GM18867 (cell line): ENCODE results near the gene FEN1.

Experiments
- ATAC-seq: cut with Tn5 transposase; IDR thresholded peaks from one replicate; pipeline ENCODE4 v1.9.1; 2021; ENCODE audit warnings: mild to moderate bottlenecking, moderate library complexity; ENCODE audit not compliant: unreplicated experiment

FEN1 gene

DNA sequence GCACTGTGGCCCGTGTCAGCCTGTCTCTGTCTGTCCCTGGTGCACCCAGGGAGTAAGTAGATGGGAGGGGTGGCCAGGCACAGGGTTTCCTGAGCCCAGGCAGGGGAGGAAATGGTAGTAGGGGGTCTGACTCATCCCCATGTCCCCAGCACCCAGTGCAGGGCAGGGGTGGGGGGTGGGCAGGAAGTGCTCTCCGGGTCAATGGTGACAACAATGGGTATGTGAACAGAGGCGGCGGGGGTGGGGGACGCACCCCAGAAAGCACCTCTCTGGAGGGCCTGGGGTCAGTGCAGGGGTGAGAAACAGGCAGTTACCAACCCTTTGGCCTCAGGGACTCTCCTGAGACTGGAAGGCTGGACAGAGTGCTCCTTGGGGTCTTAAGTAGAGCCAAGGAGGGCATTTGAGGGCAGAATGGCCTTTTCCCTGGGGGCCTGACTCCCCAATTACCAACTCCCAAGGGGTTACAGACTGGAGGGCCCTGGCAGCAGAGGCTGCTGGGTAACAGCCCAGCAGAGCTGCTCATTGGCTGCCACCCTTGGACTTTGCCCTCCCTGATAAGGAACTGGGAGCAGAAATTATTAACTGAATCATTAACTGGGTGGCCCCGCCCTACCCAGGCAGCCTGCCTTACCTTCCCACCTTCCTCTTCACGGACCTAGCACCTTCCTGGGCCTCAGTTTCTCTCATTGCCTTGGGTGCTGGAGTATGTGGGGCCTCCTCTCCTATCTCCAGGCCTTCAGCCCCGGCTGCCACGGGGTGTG is 36.1 kb upstream of the FEN1 start:
- no peak for ATAC-seq

DNA sequence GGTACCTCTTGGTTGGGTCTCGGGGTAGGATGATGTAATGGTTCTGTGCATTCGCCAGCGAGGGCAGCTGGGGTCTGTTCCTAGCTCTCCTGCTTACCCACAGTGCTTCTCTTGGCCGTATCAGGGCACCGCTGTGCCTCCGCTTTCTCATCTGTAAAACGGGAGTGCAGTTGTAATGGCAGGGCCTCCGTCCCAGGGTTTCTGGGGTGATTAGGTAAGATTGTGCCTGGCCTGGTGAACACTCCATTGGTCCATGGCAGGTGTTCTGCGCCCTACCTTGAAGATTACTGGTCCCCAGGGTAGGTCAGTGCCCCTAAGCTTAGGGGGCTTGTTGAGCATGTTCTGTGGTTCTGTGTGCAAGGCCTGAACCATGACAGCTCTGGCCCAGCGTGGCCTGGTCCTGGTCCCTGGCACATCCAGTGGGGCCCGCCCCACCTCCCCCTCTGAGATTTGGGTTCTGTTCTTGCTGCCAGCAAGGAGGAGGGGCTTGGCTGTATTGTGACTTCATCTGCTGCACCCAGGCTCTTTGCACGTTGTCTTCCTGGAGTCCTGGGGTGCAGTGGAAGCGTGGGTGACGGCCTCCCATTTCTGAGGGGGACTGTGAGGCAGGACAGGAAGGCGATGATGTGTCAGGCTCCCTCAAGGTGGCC is 35.4 kb upstream of the FEN1 start:
- no peak for ATAC-seq

DNA sequence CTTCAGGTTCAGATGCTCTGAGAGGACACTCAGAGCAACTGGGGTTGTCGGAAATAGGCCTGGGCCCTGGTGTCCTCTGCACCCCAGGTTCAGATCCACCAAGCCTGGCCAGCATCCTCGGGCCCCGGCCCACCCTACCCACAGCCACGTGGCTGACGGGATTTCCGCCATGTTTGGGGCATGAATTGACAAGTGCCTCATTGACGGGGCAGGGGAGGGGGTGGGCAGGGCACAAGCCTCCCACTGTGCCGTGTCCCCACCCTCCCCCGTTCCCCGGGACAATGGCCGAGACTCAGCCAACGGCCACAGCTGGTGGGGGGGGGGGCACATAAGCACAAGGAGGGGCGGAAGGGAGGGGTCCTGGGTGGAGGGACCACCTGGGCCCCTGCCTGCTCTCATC is 31.8 kb upstream of the FEN1 start:
- no peak for ATAC-seq

DNA sequence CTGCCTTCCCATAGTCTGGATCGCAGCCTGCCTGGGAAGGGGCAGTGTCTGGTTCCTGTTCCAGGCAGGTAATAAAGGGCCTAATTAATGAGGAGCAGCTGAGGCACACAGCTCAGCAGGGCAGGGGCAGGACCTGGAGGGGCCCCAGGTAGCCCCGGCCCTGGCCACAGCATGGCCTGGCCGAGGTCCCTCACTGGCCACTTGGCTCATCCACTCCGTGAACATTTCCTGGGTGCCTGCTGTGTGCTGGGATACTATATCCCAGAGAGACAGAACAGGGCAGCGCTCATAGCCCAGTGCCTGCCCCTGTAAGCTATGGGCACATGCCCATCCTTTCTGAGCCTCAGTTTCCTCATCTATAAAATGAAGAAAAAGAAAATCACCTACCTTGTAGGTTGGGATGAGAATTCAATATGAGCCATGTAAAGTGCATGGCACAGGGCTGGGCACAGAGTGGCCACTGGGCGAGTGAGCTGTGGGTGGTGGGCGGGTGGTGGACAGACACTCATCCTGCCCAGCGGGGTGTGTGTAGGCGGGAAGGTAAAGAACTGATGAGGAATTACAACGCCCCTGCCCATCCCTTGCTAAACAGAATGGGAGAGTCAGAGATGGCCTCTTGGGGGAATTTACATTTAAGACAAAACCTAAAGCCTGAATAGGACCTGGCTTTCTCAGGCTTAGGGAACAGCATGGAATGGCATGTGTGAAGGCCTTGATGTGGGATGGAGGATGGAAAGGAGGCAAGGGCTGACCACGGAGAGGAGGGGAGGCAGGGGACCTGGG is 31.1 kb upstream of the FEN1 start:
- ATAC-seq, result no peak

DNA sequence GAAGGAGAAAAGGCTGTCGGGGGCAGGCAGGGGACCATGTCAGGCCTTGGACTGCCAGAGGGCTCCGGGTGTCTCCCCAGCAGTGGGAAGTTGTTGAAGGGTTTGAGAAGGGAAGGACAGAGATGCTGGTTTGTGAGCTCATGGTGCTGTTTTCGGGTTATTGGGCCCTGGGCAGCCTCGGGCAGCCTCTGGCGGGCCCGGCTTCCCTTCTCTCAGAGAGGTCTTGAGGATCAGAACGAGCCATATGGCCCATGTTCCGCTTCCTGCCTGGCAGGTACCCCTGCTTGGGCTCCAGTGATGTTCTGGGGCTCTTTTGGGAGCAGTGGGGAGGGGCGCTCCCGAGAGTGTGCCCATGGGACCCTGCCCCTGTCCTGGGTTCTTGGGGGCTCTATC is 30.5 kb upstream of the FEN1 start:
- ATAC-seq, result no peak

DNA sequence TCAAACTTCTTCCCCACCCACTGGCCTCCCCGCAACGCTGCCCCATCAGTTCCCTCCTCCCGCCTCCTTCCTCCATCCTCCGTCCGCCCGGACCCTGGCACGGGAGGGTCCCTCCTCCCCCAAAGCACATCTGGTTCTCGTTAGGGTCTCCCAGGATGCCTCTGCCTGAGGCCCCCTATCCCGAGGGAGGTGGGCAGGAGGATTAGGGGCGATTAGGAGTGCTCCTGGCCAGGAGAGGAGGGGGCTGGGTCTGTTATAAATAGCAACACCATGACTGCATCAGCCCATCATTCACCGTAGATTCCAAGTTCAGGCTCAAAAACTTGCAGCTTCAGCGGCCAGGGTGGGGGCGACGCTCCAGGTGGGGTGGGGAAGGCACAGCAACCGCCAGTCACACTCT is 29.9 kb upstream of the FEN1 start:
- no peak for ATAC-seq

DNA sequence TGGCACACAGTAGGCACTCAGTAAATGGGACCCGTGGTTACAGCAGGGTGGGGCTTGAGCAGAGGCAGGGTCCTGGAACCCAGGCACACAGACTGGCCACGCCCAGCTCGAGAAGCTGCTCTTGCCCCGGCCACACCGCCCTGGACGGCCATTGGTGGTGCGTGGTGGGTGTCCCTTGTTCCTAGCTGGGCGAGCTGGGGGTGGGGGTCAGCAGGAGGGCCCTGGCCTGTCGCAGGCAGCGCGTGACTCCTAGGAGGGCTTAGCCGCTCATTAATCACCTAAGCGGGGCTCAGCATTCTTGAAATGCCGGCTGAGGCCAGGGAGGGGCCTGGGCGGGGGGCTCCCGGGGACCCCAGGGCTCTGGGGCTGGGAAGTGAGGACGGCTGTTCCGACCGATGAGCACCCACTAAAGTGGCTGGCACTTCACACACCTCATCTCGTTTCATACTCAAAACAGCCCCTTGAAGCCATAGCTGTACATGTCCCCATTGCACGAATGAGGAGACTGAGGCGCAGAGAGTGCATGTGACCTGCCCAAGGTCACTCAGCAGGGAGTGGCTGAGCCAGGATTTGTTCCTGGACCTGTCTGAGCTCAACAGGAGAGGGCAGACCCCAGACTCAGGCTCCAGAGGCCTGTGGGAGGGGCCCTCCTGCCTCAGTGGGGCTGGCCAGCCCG is 28.6 kb upstream of the FEN1 start:
- ATAC-seq, result no peak

DNA sequence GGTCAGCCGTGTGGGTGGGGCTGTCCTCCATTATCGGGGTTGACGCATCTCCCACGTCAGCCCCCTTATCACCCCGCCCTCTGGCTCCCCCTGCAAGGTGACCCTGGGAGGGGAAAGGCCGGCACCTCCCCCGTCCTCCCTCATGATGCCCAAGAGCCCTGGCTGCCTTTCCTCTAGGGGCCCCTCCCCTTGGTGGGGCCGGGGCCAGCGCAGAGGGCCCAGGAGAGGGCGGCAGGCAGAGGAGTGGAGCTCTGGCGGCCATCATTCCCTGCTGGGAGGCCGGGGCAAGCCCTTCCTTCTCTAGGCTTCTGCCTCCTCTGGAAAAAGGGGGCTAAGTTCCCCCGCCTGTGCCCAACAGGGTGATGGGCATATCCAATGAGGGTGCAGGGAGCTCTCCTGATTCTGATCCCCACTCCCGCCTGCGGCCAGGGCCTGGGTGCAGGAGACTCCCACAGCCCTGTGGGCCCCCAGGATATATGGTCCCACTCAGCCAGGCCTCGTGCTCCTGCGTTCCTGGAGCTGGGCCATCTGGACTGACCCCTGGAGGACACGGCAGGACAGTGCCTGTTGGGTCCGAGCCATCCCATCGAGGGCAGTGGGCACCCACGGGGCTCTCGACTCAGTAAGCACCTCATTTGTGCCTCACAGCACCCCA is 28.0 kb upstream of the FEN1 start:
- no peak for ATAC-seq

DNA sequence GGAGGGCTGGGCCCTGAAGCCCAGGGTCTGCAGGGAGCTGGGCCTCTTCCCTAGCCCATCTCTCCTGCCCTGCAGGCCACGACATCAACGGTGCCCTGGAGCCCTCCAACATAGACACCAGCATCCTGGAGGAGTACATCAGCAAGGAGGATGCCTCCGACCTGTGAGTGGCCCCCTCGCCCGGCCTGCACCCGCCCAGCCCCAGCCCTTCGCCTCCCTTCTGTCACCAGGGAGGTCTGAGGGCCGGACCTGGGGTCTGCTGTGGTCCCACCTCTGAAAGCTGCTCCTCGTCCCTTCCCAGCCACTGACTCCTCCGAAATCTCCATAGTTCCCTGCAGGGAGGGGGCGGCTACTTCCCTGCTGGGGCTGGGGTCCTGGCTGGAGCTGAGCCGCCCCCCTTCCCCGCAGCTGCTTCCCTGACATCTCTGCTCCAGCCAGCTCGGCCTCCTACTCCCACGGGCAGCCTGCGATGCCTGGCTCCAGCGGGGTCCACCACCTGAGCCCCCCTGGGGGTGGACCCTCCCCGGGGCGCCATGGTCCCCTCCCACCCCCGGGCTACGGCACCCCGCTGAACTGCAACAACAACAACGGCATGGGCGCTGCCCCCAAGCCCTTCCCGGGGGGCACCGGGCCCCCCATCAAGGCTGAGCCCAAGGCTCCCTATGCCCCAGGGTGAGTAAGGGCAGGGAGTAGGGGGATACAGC is 27.0 kb upstream of the FEN1 start:
- ATAC-seq, result no peak

DNA sequence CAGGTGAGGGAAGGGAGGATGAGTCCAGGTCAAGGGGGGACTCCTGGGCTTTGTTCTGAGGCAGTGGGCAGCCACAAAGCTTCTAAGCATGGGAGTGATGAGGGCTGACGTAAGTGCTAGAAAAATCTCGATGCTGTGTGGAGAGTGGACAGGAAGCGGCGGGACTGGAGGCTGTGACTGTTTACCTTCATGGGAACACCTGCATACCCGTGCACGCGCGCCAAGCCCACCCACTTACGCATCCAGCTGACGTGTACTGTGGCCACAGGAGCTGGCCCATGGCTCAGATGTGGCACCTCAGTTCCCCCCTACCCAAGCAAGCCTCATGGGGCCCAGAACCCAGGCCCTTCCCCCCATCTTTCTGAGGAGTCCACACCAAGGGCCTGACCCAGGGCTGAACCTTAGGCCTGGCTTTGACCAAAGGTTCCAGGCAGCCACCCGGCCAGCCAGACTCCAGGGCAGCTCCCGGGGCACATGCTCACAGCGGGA is 26.3 kb upstream of the FEN1 start:
- ATAC-seq, result no peak

DNA sequence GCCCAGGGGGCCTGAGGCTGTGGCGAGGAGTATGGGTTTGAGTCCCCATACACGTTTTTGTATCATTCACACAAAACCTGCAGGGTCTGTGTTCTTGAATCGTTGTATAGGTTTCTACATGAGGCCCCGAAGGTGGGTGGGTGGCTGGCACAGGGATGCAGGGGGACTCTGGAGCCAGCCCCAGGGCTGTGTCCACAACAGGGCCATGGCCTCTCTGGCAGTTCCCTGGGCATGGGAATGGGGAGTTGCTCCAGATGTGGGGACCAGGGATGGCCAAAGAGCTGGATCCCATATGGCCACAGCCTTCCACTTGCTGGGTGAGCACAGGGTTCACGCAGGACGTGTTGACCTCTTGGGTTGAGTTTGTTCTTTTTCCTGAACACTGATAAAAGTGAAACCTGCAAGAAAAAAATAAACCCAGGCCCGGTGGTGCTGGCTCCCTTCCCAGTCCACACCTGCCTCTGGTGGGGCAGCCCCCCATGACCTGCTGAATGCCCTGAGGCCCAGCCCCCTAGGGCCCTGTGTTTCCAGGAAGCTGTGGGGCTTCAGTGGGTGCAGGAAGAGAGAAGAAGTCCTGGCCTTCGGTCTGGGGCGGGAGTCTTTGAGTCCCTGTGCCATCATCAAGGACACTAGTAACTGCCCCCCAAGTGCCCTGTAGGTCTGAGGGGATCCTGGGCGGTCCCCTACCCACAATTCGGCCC is 24.2 kb upstream of the FEN1 start:
- no peak for ATAC-seq

DNA sequence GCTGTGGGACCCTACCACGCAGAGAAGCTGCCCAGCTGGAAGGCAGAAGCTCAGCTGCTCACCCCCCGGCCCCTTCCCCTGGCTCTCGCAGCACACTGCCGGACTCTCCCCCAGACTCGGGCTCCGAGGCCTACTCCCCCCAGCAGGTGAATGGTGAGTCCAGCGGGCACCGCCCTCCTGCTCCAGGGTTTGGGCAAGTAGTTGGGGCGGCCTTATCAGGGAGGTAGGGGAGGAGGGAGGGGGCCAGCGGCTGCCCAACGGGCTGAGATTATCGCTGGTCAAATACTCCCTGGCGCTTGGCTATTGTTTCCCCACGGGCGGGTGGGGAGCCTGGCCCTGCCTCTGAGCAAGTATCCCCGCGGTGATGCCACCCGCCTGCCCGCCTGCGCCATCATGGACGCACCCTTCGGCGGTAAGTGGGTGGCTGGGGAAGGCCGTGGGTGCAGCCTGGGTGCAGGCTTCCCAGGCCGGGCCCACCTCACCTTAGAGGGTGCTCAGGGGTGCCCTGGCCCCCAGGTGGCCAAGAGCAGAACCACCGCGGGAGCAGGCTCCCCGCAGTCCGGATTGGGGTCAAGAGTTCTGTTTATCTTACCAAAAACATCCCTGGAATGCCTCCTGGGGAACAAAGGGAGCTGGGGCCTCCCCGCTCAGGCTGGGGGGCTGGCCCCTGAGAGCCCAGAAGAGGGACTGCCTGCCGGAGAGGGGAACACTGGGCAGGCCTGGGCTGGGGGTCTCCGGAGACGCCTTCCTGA is 23.4 kb upstream of the FEN1 start:
- no peak for ATAC-seq

DNA sequence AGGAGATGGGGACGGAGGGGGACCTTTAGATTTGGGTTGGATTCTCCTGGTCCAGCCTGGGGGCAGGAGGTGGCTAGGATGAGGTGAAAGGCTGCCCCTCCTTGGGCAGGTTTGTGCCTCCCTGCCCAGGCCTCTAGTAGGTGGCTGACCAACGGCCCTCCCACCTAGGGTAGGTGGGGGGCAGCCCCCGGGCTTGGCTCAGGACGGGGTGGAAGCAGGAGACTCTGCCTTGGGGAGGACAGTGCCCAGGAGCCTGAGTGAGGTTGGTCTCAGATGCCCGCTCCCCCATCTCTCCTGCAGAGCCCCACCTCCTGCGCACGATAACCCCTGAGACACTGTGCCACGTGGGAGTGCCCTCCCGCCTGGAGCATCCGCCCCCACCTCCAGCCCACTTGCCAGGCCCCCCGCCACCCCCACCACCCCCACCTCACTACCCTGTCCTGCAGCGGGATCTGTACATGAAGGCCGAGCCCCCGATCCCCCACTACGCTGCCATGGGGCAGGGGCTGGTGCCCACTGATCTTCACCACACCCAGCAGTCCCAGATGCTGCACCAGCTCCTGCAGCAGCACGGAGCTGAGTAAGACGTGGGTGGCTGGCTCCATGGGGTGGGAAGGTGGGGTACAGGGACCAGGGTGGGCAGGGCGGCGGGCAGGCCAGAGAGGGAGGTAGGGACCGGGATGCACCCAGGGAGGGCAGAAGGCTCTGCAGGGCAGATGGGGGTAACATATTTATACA is 22.6 kb upstream of the FEN1 start:
- no peak for ATAC-seq

DNA sequence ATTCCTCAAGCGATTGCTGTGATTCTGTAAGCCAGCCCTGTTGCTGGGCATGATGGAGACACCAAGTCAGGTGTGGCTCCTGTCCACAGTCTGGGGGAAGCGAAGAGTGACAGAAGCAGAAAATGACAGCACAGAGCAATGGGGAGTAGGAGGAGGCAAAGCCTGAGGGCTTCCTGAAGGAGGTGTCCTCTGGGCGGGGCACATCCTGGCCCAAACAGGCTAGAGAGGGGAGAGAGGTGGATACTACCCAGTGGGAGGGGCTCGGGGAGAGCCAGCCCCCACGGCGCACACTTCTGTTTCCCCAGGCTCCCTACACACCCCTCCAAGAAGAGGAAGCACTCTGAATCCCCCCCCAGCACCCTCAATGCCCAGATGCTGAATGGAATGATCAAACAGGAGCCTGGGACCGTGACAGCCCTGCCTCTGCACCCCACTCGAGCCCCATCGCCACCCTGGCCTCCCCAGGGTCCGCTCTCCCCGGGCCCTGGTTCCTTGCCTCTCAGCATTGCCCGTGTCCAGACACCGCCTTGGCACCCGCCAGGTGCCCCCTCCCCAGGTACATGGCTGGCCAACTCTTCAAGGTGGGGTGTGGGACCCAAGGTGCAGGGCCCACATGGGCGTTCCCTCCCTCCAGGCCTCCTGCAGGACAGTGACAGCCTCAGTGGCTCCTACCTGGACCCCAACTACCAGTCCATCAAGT is 21.4 kb upstream of the FEN1 start:
- ATAC-seq, result no peak

DNA sequence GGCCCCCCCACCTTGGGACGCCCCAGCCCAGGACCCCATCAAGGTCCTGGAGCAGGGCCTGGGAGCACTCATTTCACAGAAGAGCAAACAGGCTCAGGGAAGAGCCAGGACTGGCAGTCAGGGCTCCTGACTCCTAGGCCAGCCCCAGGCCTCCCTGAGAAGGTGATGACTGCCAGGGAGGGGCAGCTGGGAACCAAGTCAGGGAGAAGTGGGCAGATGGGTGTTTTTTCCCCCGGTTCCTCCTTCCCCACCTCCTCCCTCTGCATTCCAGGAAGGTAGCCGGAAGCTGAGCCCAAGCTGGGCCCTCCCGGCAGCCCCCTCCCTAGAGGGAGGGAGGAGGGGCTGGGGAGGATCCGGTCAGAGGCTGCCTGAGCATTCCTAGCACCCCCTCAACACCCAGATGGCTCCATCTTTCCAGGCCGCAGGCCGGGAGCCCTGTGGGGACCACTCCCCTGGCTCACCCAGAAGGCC is 20.7 kb upstream of the FEN1 start:
- ATAC-seq, result no peak

DNA sequence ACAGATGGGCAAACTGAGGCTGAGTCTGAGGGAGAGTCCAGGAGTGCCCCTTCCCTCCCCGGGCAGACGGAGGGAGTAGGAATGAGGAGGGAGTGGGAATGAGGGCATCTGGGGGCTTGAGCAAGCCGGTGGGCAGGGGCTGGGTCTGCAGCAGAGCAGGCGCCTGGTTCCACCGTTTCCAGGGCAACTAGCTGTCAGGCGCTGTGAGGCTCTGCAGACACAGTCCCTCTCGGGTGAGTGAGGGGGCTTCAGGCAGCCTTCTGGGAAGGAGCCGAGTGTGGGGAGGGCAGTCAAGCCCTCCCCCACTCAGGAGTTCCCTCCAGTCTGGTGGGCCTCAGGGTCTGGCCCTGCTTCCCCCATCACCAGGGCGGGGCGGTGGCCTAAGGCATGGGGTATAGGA is 19.4 kb upstream of the FEN1 start:
- no peak for ATAC-seq

DNA sequence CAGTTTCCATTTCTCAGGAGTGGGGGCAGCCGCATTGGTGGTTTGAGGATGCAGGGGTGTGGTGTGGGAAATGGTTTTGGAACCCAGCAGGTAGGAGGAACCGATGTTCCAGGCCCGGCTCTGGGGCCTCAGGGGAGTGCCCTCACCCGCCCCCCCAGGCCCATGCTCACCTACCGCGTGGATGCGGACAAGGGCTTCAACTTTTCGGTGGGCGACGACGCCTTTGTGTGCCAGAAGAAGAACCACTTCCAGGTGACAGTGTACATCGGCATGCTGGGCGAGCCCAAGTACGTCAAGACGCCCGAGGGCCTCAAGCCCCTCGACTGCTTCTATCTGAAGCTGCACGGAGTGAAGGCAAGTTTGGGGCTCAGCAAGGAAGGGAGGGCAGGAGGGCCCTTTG is 18.9 kb upstream of the FEN1 start:
- no peak for ATAC-seq
